IPS DF 19.7 (cell line): ENCODE measurements around the gene GRAMD1A.
A peak's percentile ranks its signal among the peaks of the same experiment; 100 is the strongest.

Source experiments
- DNase-seq: peaks from one replicate; pipeline ENCODE4 v3.0.0-alpha.2; 2013; ENCODE audit warnings: low read depth, low spot score

GRAMD1A gene

GRCh38 chr19:35053667-35054293 is 53.7 kb downstream of the GRAMD1A start:
- DNase-seq, result no peak

- DNase-seq, result no peak
These were observed 54.5 kb downstream of the GRAMD1A start for GRCh38 chr19:35054626-35055025.

- DNase-seq, result no peak
These were observed 55.6 kb downstream of the GRAMD1A start for GRCh38 chr19:35055715-35056179.

GRCh38 chr19:35056513-35057063 is 56.5 kb downstream of the GRAMD1A start:
- no peak for DNase-seq

- no peak for DNase-seq
These were observed 58.2 kb downstream of the GRAMD1A start for GRCh38 chr19:35058370-35058769.

GRCh38 chr19:35059006-35059798 is 59.1 kb downstream of the GRAMD1A start:
- no peak for DNase-seq

GRCh38 chr19:35059799-35060091 is 59.6 kb downstream of the GRAMD1A start:
- DNase-seq, result no peak

- DNase-seq, result no peak
These were observed 60.2 kb downstream of the GRAMD1A start for GRCh38 chr19:35060160-35060855.

- no peak for DNase-seq
These were observed 61.7 kb downstream of the GRAMD1A start for GRCh38 chr19:35061583-35062373.

GRCh38 chr19:35062942-35063341 is 62.8 kb downstream of the GRAMD1A start:
- DNase-seq, result no peak

GRCh38 chr19:35063940-35064818 is 64.1 kb downstream of the GRAMD1A start:
- DNase-seq, result no peak

GRCh38 chr19:35065574-35065973 is 65.5 kb downstream of the GRAMD1A start:
- DNase-seq, result no peak

- no peak for DNase-seq
These were observed 66.0 kb downstream of the GRAMD1A start for GRCh38 chr19:35066121-35066520.

- peak; percentile 84 for DNase-seq
These were observed 66.8 kb downstream of the GRAMD1A start for GRCh38 chr19:35066691-35067563.

- no peak for DNase-seq
These were observed 69.0 kb downstream of the GRAMD1A start for GRCh38 chr19:35068941-35069634.

GRCh38 chr19:35069696-35070095 is 69.6 kb downstream of the GRAMD1A start:
- DNase-seq, result no peak

- no peak for DNase-seq
These were observed 70.3 kb downstream of the GRAMD1A start for GRCh38 chr19:35070471-35070870.

GRCh38 chr19:35073516-35073915 is 73.4 kb downstream of the GRAMD1A start:
- DNase-seq, result no peak

- DNase-seq, result no peak
These were observed 73.8 kb downstream of the GRAMD1A start for GRCh38 chr19:35073941-35074340.
